ENCODE data around the gene EGFLAM.

EGFLAM gene

GRCh38 chr5:38245307-38245706 is 13.1 kb upstream of the EGFLAM start:
- TF ChIP-seq, protein P1, sequence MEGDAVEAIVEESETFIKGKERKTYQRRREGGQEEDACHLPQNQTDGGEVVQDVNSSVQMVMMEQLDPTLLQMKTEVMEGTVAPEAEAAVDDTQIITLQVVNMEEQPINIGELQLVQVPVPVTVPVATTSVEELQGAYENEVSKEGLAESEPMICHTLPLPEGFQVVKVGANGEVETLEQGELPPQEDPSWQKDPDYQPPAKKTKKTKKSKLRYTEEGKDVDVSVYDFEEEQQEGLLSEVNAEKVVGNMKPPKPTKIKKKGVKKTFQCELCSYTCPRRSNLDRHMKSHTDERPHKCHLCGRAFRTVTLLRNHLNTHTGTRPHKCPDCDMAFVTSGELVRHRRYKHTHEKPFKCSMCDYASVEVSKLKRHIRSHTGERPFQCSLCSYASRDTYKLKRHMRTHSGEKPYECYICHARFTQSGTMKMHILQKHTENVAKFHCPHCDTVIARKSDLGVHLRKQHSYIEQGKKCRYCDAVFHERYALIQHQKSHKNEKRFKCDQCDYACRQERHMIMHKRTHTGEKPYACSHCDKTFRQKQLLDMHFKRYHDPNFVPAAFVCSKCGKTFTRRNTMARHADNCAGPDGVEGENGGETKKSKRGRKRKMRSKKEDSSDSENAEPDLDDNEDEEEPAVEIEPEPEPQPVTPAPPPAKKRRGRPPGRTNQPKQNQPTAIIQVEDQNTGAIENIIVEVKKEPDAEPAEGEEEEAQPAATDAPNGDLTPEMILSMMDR (IDR thresholded peaks at IDR 0.05; ENCODE audit: low read depth, low read length) = no peak
- H3K9me3 ChIP-seq = no peaks in the 10 kb centered on the region
- no peaks in the 10 kb centered on the region for H3K4me1 ChIP-seq
- H3K4me3 ChIP-seq (ENCODE audit: low read depth, low read length) = no peak overlapping the region
- no peaks in the 10 kb centered on the region for H3K27me3 ChIP-seq
- DNase-seq = no peak
- H3K36me3 ChIP-seq = no peaks in the 10 kb centered on the region

GRCh38 chr5:38249301-38249700 is 9.1 kb upstream of the EGFLAM start:
- Histone ChIP-seq H3K27me3 (no peaks in the 10 kb centered on the region), H3K4me1 (no peaks in the 10 kb centered on the region), H3K9me3 (no peaks in the 10 kb centered on the region), H3K36me3 (no peaks in the 10 kb centered on the region), H3K4me3 (ENCODE audit: low read depth, low read length) (no peak overlapping the region)
- DNase-seq = no peak
- TF ChIP-seq, protein P1 (IDR thresholded peaks at IDR 0.05; ENCODE audit: low read depth, low read length) = no peak

GRCh38 chr5:38249812-38250211 is 8.5 kb upstream of the EGFLAM start:
- H3K27me3 ChIP-seq = no peaks in the 10 kb centered on the region
- no peaks in the 10 kb centered on the region for H3K9me3 ChIP-seq
- H3K4me3 ChIP-seq (ENCODE audit: low read depth, low read length) = no peak overlapping the region
- TF ChIP-seq, protein P1 (IDR thresholded peaks at IDR 0.05; ENCODE audit: low read depth, low read length) = no peak
- no peak for DNase-seq
- no peaks in the 10 kb centered on the region for H3K36me3 ChIP-seq
- H3K4me1 ChIP-seq = no peaks in the 10 kb centered on the region

DNA sequence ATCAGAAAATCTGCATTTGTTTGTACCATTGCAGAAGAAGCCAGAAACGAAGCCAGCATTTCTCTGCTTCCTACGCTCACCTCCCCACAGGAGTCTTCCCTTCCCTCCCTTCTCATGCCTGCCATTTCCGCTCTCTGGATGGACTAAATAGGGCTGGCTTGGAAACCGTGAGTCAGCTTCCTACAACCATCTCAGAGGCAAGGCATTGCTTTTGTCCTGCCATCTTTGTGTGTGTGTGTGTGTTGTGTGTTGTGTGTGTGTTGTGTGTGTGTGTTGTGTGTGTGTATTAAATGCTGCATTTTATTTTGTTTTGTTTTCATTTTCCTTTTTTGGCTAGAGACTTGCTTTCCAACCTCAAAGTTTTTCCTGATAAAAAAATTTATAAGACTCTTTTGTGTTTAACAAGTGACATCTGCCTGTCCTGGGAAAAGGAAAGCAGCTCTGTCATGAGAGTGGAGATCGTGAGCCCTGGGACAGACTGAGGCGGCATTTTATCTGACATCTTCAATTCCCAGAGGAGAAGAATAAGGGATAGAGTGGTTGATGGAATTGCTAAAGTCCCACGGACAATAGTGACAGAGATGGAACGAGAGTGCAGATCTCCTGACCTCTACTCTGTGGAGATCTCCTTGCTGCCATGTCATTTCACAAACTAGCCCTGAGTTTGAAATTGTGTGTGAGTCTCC is 7.5 kb upstream of the EGFLAM start:
- DNase-seq = no peak
- Histone ChIP-seq H3K4me1 (no peaks in the 10 kb centered on the region), H3K4me3 (ENCODE audit: low read depth, low read length) (no peak overlapping the region), H3K27me3 (no peaks in the 10 kb centered on the region), H3K36me3 (no peaks in the 10 kb centered on the region), H3K9me3 (no peaks in the 10 kb centered on the region)
- TF ChIP-seq, protein P1 (IDR thresholded peaks at IDR 0.05; ENCODE audit: low read depth, low read length) = no peak

- H3K27me3 ChIP-seq = no peaks in the 10 kb centered on the region
- DNase-seq = no peak
Measured at GRCh38 chr5:38253759-38254158, 4.6 kb upstream of the EGFLAM start.

More at GRCh38 chr5:38253759-38254158, 4.6 kb upstream of the EGFLAM start:
- TF ChIP-seq, protein P1 (IDR thresholded peaks at IDR 0.05; ENCODE audit: low read depth, low read length) = no peak
- Histone ChIP-seq H3K4me1 (no peaks in the 10 kb centered on the region), H3K4me3 (ENCODE audit: low read depth, low read length) (no peak overlapping the region), H3K36me3 (no peaks in the 10 kb centered on the region), H3K9me3 (no peaks in the 10 kb centered on the region)
